Gastrocnemius medialis (tissue), 4 donors: ENCODE results near the gene KIFC3. TPM values are rescaled to one million over a fixed set of nuclear protein-coding genes. Genes with fewer than 3 reads are reported as not detected.

ENCODE experiments used
- ATAC-seq, 2 donors: fragments of 150-250 bp; one replicate each; pipeline ENCODE4 v1.9.1; 2016
- DNase-seq, 2 donors: peaks; one replicate each; pipeline ENCODE4 v3.0.0-alpha.2; 2019
- H3K27ac ChIP-seq, 4 donors: fragments of 200-600 bp; sonication (generic); 1 replicate in 1 of 4; 2 replicates in 3 of 4; pipeline ENCODE4 v1.5.1; 2016 to 2018; ENCODE audit warnings: mild to moderate bottlenecking in 2 of 4, moderate library complexity in 1 of 4
- H3K27me3 ChIP-seq, 3 donors: fragments of 200-600 bp; sonication (generic) in 2 of 3; 1 replicate in 1 of 3; 2 replicates in 2 of 3; pipeline versions ENCODE4 v1.5.1 to v1.6.0; 2016 to 2019; ENCODE audit warnings: mild to moderate bottlenecking in 1 of 3, moderate library complexity in 1 of 3
- H3K36me3 ChIP-seq, 2 donors: fragments of 200-600 bp; sonication (generic) in 1 of 2; one replicate each; pipeline ENCODE4 v1.5.1; 2017 to 2018
- H3K4me1 ChIP-seq, 2 donors: fragments of 200-600 bp; sonication (generic) in 1 of 2; one replicate each; pipeline ENCODE4 v1.5.1; 2016 to 2017; ENCODE audit warnings: mild to moderate bottlenecking in 2 of 2
- H3K4me3 ChIP-seq, 4 donors: fragments of 200-600 bp; sonication (generic) in 3 of 4; 1 replicate in 1 of 4; 2 replicates in 3 of 4; pipeline ENCODE4 v1.5.1; 2016 to 2019; ENCODE audit warnings: mild to moderate bottlenecking in 2 of 4
- H3K9me3 ChIP-seq, 3 donors: fragments of 200-600 bp; sonication (generic) in 2 of 3; 1 replicate in 1 of 3; 2 replicates in 2 of 3; pipeline ENCODE4 v1.5.1; 2016 to 2019
- POLR2A ChIP-seq, 2 donors: fragments of 450-650 bp; IDR thresholded peaks; one replicate each; pipeline ENCODE4 v1.6.1; 2017; ENCODE audit warnings: antibody characterized with exemption in 2 of 2, mild to moderate bottlenecking in 2 of 2, moderate library complexity in 2 of 2
- in situ Hi-C, 4 donors: fragments of 200-750 bp; cut with MboI; loops; one replicate each; pipeline versions ENCODE4 v1.15.0 to v1.8.0; 2017; ENCODE audit warnings: low sequenced_read_pairs in 4 of 4
- intact Hi-C: fragments of 100-400 bp; cut with DNase I; formaldehyde crosslinking; loops from one replicate; pipeline ENCODE4 v1.15.1; 2023; ENCODE audit warnings: low total_unique reads
- total RNA-seq, 4 donors: library from RNA; depleted of rRNA; stranded (reverse); fragments of >200 nt; gene quantifications; one replicate each; pipeline versions ENCODE4 v1.1.0 to v1.2.3, GENCODE V29; 2016
- TF ChIP-seq, protein P1 (sequence below), 5 experiments: fragments of 450-650 bp in 3 of 5; fragments of 200-600 bp in 2 of 5; sonication (generic) in 2 of 5; IDR thresholded peaks in 4 of 5; conservative IDR thresholded peaks in 1 of 5; 1 replicate in 4 of 5; 2 replicates in 1 of 5; pipeline ENCODE4 v1.5.1; 2016 to 2019; ENCODE audit warnings: antibody characterized with exemption in 5 of 5, mild to moderate bottlenecking in 3 of 5, moderate library complexity in 3 of 5

Gene KIFC3
- total RNA-seq, 4 donors from 2014 or later: 2.1 to 12.0 (median 3.2) TPM

DNA sequence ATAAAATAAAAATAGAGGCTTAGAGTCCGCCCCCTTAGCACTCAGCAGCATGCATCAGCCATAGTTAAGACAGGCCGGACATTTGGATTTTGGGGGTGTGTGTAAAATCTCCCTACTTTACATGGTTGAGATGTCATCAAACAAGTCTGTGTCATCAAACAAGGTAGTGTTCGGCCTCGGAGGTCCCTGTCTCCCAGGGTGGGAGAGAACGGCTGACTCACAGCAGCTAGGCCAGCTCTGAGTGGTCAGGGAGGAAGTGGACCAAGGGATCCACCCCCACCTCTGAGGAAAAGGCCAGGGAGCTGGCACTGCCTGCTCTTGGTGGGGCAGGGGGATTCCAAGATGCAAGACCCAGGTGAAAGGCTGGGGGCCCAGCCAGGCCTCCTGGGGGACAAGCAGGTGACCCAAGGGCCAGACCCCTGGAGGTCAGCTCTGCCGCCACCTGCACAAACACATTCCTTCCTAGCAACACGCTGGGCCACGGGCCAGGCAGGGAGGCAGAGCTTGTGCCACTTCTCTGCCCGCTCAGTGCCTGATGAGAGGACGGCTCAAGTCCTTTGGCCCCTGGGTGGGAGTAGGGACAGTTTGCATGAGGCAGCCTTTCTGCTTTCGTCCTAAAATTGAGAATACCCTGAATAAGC, 28.5 kb downstream of the KIFC3 start:
- in situ Hi-C loops (loop anchor here in 3 of 4 donors (5.0 to 25.0 kb wide), 3 partner anchors 89 to 239 kb away; partner anchors contain the start of genes USB1 (in 1 of the 3) and ZNF319 (in 1 of the 3)), intact Hi-C loops (no loop called here)
- ATAC-seq (no peak), DNase-seq (no peak)
- Histone ChIP-seq H3K27ac (no peak overlapping the region), H3K36me3 (no peaks in the 10 kb centered on the region), H3K4me1 (peaks cover 0 to 3% of the 10 kb centered on the region in 2 donors), H3K27me3 (no peaks in the 10 kb centered on the region), H3K9me3 (no peaks in the 10 kb centered on the region), H3K4me3 (no peak overlapping the region)
- TF ChIP-seq POLR2A (IDR thresholded peaks at IDR 0.05): no peak

DNA sequence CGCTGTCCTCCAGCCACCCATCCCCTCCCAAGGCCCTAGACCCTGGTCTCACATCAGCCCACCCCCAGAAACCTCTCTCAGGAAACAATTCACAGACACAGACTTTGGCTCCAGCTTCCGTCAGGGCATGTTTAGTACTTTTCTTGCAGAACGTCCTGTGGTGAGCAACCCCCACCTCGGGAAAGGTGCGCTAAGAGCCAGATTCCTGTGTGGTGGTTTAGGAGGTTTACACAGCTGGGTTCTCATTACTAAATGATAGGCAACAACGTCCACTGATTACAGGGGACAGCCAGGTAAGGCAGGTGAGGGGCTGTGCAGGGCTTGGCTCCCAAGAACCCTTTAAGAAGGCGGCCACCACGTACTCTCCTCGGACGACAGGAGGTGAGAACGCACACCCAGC, 29.3 kb downstream of the KIFC3 start:
- Histone ChIP-seq H3K4me3 (no peak overlapping the region), H3K27me3 (no peaks in the 10 kb centered on the region), H3K36me3 (no peaks in the 10 kb centered on the region), H3K27ac (no peak overlapping the region), H3K4me1 (peaks cover 0 to 3% of the 10 kb centered on the region in 2 donors), H3K9me3 (no peaks in the 10 kb centered on the region)
- ATAC-seq (no peak), DNase-seq (no peak)
- TF ChIP-seq, protein P1, sequence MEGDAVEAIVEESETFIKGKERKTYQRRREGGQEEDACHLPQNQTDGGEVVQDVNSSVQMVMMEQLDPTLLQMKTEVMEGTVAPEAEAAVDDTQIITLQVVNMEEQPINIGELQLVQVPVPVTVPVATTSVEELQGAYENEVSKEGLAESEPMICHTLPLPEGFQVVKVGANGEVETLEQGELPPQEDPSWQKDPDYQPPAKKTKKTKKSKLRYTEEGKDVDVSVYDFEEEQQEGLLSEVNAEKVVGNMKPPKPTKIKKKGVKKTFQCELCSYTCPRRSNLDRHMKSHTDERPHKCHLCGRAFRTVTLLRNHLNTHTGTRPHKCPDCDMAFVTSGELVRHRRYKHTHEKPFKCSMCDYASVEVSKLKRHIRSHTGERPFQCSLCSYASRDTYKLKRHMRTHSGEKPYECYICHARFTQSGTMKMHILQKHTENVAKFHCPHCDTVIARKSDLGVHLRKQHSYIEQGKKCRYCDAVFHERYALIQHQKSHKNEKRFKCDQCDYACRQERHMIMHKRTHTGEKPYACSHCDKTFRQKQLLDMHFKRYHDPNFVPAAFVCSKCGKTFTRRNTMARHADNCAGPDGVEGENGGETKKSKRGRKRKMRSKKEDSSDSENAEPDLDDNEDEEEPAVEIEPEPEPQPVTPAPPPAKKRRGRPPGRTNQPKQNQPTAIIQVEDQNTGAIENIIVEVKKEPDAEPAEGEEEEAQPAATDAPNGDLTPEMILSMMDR (IDR thresholded peaks at IDR 0.05 in 4 of 5, conservative IDR thresholded peaks at IDR 0.05 in 1 of 5): no peak
- no peak for TF ChIP-seq POLR2A (IDR thresholded peaks at IDR 0.05)
- intact Hi-C loops: no loop called here
- in situ Hi-C loops: loop anchor here in 3 of 4 donors (5.0 to 25.0 kb wide), 3 partner anchors 89 to 239 kb away; partner anchors contain the start of genes USB1 (in 1 of the 3) and ZNF319 (in 1 of the 3)

DNA sequence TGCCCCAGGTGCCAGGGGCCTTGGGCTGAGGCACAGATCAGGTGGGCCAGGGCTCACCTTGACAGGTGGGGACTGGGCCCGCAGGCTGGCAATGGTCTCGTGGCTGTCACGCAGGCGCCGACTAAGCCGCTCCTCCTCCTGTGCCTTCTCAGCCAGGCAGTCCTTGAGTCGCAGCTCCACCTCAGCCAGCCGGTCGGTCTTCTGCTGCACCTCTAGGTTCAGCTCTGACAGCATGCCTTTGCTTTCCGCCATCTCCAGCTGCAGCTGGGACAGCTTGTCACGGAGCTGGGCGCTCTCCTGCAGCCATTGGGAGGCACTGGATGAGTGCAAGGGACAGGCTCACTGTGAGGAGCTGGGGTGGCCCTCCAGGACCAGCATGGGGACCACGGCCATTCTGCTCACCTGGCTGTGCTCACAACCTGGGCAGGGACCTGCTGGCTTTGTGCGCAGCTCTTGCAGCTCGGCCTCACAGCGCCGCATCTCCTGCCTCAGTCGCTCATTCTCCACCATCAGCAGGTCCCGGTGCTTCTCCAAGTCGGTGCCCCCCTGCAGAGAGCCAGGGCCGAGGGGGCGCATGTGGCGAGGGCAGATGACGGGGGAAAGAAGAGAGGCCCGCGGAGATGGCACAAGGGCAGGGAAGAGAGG, 31.0 kb downstream of the KIFC3 start:
- intact Hi-C loops (no loop called here), in situ Hi-C loops (loop anchor here in 3 of 4 donors (5.0 to 25.0 kb wide), 3 partner anchors 91 to 241 kb away; partner anchors contain the start of genes USB1 (in 1 of the 3) and ZNF319 (in 1 of the 3))
- no peak overlapping the region for H3K4me3 ChIP-seq
- ATAC-seq (no peak), DNase-seq (no peak)
- no peaks in the 10 kb centered on the region for H3K27me3 ChIP-seq
- no peak overlapping the region for H3K27ac ChIP-seq
- no peaks in the 10 kb centered on the region for H3K36me3 ChIP-seq
- TF ChIP-seq POLR2A (IDR thresholded peaks at IDR 0.05): no peak
- TF ChIP-seq, protein P1 (IDR thresholded peaks at IDR 0.05 in 4 of 5, conservative IDR thresholded peaks at IDR 0.05 in 1 of 5): no peak
- H3K4me1 ChIP-seq: peaks cover 0 to 3% of the 10 kb centered on the region in 2 donors
- H3K9me3 ChIP-seq: no peaks in the 10 kb centered on the region

DNA sequence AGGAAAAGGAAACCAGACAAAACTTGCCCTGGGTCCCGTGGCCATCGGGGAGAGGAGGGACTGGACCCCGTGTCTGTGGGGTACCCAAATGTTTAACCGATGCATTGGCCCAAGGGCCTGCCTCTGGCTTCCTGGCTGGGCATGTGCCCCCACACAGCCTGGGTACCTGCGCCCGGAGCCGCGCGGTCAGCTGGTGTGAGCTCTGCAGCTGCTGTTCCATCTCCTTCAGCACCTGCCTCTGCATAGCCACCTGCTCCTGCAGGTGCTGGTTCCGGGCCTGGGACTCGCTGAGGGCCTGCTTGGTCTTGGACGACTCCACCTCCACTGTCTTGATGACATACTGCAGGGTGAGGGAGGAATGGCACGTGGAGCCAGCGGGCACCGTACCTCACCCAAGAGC, 31.9 kb downstream of the KIFC3 start:
- Histone ChIP-seq H3K9me3 (no peaks in the 10 kb centered on the region), H3K4me1 (no peaks in the 10 kb centered on the region), H3K4me3 (no peak overlapping the region), H3K27me3 (no peaks in the 10 kb centered on the region), H3K27ac (no peak overlapping the region), H3K36me3 (no peaks in the 10 kb centered on the region)
- intact Hi-C loops (no loop called here), in situ Hi-C loops (loop anchor here in 3 of 4 donors (5.0 to 25.0 kb wide), 3 partner anchors 92 to 242 kb away; partner anchors contain the start of genes USB1 (in 1 of the 3) and ZNF319 (in 1 of the 3))
- ATAC-seq (no peak), DNase-seq (no peak)
- TF ChIP-seq, protein P1 (IDR thresholded peaks at IDR 0.05 in 4 of 5, conservative IDR thresholded peaks at IDR 0.05 in 1 of 5): no peak
- no peak for TF ChIP-seq POLR2A (IDR thresholded peaks at IDR 0.05)

DNA sequence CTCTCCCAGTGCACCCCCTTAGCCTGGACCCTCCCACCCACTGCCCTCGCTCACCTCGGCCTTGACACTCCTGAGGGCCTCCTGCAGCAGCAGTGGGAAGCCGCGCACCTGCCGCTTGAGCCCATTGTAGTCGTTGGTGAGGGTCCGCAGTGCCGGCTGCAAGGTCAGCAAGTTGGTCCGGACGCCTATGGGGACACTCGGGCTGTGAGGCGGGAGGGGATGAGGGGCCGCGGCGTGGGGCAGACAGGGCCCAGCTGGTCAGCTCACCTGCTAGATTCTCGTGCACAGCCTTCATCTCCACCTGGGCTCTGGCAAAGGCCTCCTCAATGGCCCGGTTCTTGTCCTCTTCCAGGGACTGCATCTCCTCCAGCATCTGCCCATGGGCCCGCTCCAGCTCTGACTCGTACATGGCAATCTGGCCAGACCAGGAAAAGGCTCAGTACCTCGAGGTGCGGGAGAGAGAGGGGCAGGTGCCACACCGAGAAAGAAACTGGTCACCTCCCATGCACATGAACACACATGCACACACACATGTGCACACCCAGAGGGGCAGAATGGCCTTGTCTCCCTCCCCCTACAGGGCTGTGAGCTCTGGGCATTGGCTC, 32.6 kb downstream of the KIFC3 start:
- Histone ChIP-seq H3K4me3 (no peak overlapping the region), H3K27ac (no peak overlapping the region), H3K27me3 (no peaks in the 10 kb centered on the region), H3K4me1 (no peaks in the 10 kb centered on the region), H3K9me3 (no peaks in the 10 kb centered on the region), H3K36me3 (no peaks in the 10 kb centered on the region)
- intact Hi-C loops: no loop called here
- no peak for DNase-seq
- ATAC-seq: no peak
- in situ Hi-C loops: loop anchor here in 3 of 4 donors (5.0 to 25.0 kb wide), 3 partner anchors 93 to 243 kb away; partner anchors contain the start of genes USB1 (in 1 of the 3) and ZNF319 (in 1 of the 3)
- no peak for TF ChIP-seq POLR2A (IDR thresholded peaks at IDR 0.05)
- TF ChIP-seq, protein P1 (IDR thresholded peaks at IDR 0.05 in 4 of 5, conservative IDR thresholded peaks at IDR 0.05 in 1 of 5): no peak
